Measurements from ENCODE around the gene MYL4. TPM values are rescaled to one million over a fixed set of nuclear protein-coding genes. Genes with fewer than 3 reads are reported as not detected.
"Not testable (repeated sequence)": the region's sequence is repeated elsewhere in the genome, so short reads cannot be mapped to it uniquely, and the experiment has no call there.

MYL4 gene
- not detected in 2 replicates for total RNA-seq (2014; rRNA removed; shearing (Covaris generic))
- not detected in 2 replicates for polyA plus RNA-seq (2014; cell fraction: nucleus; rRNA removed)

DNA sequence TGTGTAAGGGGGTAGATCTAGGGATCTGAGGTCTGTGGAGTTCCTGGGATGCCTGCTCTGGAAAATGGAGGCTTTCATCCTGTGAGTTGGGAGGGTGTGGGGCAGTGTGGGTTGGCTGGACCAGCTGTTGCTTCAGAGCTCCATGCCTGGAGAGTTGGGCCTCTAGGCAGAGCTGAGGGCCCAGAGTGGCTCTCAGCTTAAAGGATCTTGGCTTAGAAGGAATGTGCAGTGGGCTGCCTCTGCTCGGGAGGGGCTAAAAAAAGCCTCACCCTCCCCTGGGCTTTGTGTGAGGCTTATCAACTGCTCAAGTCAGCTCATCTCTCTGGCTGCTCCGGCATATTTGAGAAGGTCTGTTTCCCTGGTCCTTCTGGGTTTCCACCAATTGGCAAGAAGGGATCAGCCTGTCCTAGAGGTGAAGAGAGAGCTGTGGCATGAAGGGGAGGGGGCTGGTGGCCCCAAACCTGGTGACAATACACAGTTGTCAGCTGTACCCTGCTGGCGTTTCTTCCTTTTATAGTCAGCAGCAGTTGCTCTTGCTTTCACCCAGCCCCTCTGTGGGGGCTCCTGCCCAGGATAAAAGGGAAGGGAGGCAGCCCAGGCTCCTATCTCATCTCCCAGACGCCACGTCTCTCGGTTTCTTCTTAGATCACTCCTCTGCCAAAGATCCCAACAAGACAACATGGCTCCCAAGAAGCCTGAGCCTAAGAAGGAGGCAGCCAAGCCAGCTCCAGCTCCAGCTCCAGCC lies at the start of gene MYL4:
Gene MYL4, plus strand, starts transcription at position 605 of the 745 bp plus-strand sequence. Its CDS starts 75 bp downstream, at position 680.
- DNase-seq (ENCODE audit: extremely low read depth, low read depth), result no peak

- DNase-seq (ENCODE audit: extremely low read depth, low read depth), result no peak
Measured at GRCh38 chr17:47162013-47162622, 47.0 kb upstream of the MYL4 start.

DNA sequence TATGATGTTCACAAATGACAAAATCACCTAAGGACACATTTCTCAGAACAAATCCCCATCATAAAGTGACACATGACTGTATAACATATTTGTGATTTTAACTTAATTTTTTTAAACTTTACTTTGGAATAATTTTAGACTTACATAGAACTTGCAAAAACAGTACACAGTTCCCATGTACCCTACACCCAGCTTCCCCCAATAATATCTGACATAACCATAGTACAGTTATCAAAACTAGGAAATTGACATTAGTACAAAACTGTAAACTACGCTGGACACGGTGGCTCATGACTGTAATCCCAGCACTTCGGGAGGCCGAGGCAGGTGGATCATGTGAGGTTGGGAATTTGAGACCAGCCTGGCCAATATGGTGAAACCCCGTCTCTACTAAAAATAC lies 44.9 kb upstream of the MYL4 start:
- DNase-seq (ENCODE audit: extremely low read depth, low read depth), result no peak

- DNase-seq (ENCODE audit: extremely low read depth, low read depth), result no peak
Measured at GRCh38 chr17:47165137-47165536, 44.0 kb upstream of the MYL4 start.

GRCh38 chr17:47166854-47167253 lies 42.3 kb upstream of the MYL4 start:
- not testable (repeated sequence) for DNase-seq (ENCODE audit: extremely low read depth, low read depth)

GRCh38 chr17:47168896-47169295 lies 40.3 kb upstream of the MYL4 start:
- DNase-seq (ENCODE audit: extremely low read depth, low read depth), result not testable (repeated sequence)

- no peak for DNase-seq (ENCODE audit: extremely low read depth, low read depth)
Measured at GRCh38 chr17:47170710-47171109, 38.4 kb upstream of the MYL4 start.

- DNase-seq (ENCODE audit: extremely low read depth, low read depth), result no peak
Measured at GRCh38 chr17:47172696-47173565, 36.2 kb upstream of the MYL4 start.

DNA sequence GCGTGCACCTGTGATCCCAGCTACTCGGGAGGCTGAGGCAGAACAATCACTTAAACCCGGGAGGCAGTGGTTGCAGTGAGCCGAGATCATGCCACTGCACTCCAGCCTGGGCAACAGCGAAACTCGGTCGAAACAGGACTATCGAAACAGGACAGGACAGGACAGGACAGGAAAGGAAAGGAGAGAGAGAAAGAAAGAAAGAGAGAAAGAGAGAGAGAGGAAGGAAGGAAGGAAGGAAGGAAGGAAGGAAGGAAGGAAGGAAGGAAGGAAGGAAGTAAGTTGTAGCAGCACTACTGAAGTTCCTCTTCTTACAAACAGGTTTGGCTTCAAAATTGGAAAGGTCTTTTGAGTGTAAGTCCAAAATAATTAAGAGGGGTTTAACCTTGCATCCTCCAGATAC lies 34.3 kb upstream of the MYL4 start:
- not testable (repeated sequence) for DNase-seq (ENCODE audit: extremely low read depth, low read depth)

- no peak for DNase-seq (ENCODE audit: extremely low read depth, low read depth)
Measured at GRCh38 chr17:47176389-47176826, 32.7 kb upstream of the MYL4 start.

GRCh38 chr17:47177261-47177660 lies 31.9 kb upstream of the MYL4 start:
- no peak for DNase-seq (ENCODE audit: extremely low read depth, low read depth)

- DNase-seq (ENCODE audit: extremely low read depth, low read depth), result no peak
Measured at GRCh38 chr17:47179141-47179540, 30.0 kb upstream of the MYL4 start.

- no peak for DNase-seq (ENCODE audit: extremely low read depth, low read depth)
Measured at GRCh38 chr17:47180337-47180736, 28.8 kb upstream of the MYL4 start.

GRCh38 chr17:47180988-47181387 lies 28.2 kb upstream of the MYL4 start:
- not testable (repeated sequence) for DNase-seq (ENCODE audit: extremely low read depth, low read depth)

DNA sequence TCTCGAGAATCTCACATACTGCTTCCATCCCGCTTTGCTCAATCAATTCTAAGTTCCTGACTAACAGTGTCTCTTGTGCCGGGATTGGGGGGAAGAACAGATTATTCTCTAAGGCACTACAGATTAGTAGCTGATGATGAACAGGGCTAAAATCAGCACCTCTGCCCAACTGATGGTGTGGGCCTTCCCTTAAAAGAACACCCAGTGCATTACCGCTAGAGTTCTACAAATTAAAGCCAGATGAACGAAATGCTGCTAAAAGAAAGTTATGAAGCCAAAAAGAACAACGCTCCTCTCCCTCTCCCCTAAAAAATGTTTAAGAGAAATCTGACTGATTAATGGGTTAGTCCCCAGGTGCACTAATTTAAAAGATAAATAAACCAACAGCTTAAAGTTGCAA lies 24.5 kb upstream of the MYL4 start:
- DNase-seq (ENCODE audit: extremely low read depth, low read depth), result no peak

DNA sequence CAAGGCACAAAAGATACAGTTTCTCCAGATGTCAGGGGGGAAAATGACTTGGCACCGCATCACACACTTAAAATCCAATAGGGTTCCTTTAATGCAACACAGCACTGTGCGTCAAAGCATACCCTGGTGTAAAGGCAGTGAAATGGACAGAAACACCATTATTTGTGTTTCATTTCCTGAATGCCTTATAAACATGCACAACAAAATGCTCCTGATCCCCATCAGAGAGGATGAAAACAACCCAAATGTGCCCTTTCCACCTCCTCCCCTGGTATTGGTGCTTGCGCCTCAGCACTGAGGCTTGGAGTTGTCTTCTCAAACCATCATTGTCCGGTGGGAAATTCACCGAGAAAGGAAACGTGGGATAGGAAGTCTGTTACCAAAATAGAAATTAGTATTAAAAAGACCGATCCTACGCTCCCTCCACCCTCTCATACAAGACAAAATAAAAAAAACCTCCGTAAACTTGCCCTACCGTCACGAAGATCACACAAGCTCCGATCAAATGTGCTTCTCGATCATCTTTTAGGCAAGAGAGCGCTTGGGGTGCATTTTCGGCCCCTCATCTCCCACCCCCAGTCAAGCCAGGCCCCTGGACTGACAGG lies 20.8 kb upstream of the MYL4 start:
- no peak for DNase-seq (ENCODE audit: extremely low read depth, low read depth)

GRCh38 chr17:47188876-47189731 lies 20.0 kb upstream of the MYL4 start, which contains the start of gene CDC27:
Gene CDC27, minus strand, starts transcription at chr17:47189295. Its CDS starts 123 bp downstream, at chr17:47189172.
- DNase-seq (ENCODE audit: extremely low read depth, low read depth), result peak; percentile 100

- no peak for DNase-seq (ENCODE audit: extremely low read depth, low read depth)
Measured at GRCh38 chr17:47189732-47190237, 19.4 kb upstream of the MYL4 start.

GRCh38 chr17:47190243-47190642 lies 18.9 kb upstream of the MYL4 start:
- no peak for DNase-seq (ENCODE audit: extremely low read depth, low read depth)
